ENCODE measurements around the gene SV2C.

Gene SV2C

DNA sequence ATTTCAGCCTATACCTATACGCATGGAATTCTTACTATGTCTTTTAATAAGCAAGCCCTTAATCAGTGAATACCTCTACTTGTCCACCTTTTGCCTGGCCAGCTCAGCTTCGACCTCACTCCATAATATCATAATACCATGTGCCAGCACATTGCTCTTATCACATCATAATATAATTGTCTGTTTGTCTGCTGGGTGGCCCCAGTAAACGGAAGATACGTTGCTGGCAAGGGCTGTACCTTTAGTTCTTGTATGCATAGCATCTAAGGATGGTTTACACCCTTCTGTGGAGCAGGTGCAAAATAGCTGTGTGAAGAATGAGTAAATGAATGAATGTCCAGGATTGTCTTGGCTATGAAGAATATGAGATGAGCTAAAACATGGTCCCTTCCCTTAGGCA, 29.9 kb downstream of the SV2C start:
- H3K4me1 ChIP-seq (ENCODE audit: control insufficient read depth, insufficient read depth, low read length): no peaks in the 10 kb centered on the region
- H3K4me3 ChIP-seq (ENCODE audit: low read depth, low read length): no peak overlapping the region
- no peak for TF ChIP-seq ZNF521 (tag by site-specific recombination; IDR thresholded peaks at IDR 0.05)
- ChIA-PET POLR2A (no interaction called here), CTCF (no interaction called here)
- H3K9me3 ChIP-seq (ENCODE audit: control insufficient read depth, insufficient read depth, low read depth, low read length): no peaks in the 10 kb centered on the region
- H3K36me3 ChIP-seq (ENCODE audit: control insufficient read depth in 2 of 2, insufficient read depth in 1 of 2, low read length in 2 of 2): no peaks in the 10 kb centered on the region
- no peak overlapping the region for H3K27ac ChIP-seq (ENCODE audit: extremely low read depth, low read depth, low read length)

DNA sequence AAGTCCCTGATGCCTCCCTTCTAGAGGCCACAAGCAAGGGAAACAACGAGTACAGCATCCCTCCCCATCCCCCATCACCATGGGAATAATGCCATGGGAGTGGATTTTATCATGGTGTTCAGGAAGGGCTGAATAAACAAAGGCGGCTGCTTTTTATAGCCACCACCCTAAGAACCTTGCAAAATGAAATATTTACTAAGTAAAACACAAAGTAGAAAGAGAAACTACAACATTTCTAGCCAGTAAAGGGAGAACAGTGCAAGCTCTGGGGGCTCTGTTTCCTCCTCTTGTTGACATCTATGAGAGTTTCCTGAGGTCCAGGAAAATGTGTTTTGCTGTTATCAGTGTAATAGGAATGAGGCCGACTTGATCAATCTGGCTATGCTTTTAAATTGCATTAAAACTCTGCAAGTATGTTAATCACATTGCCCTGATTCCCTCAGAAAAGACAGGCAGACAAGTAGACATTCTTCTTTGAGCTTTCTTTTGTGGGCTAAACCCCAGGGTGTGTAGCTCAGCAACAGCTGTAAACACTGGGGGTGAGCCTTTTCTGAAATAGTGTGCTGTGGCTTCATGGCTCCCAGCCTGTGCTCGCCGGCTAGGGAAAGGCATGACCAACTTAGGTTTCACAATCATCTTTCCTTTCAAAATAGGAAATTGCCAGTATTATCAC, 31.1 kb downstream of the SV2C start:
- CTCF ChIA-PET: no interaction called here
- no peaks in the 10 kb centered on the region for H3K4me1 ChIP-seq (ENCODE audit: control insufficient read depth, insufficient read depth, low read length)
- H3K4me3 ChIP-seq (ENCODE audit: low read depth, low read length): no peak overlapping the region
- H3K36me3 ChIP-seq (ENCODE audit: control insufficient read depth in 2 of 2, insufficient read depth in 1 of 2, low read length in 2 of 2): no peaks in the 10 kb centered on the region
- POLR2A ChIA-PET: interaction anchor here (0.6 kb wide), 1 partner anchor 164 kb away, joined by 3 read pairs; no protein-coding TSS in a partner anchor
- TF ChIP-seq, protein P1, sequence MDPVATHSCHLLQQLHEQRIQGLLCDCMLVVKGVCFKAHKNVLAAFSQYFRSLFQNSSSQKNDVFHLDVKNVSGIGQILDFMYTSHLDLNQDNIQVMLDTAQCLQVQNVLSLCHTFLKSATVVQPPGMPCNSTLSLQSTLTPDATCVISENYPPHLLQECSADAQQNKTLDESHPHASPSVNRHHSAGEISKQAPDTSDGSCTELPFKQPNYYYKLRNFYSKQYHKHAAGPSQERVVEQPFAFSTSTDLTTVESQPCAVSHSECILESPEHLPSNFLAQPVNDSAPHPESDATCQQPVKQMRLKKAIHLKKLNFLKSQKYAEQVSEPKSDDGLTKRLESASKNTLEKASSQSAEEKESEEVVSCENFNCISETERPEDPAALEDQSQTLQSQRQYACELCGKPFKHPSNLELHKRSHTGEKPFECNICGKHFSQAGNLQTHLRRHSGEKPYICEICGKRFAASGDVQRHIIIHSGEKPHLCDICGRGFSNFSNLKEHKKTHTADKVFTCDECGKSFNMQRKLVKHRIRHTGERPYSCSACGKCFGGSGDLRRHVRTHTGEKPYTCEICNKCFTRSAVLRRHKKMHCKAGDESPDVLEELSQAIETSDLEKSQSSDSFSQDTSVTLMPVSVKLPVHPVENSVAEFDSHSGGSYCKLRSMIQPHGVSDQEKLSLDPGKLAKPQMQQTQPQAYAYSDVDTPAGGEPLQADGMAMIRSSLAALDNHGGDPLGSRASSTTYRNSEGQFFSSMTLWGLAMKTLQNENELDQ (tag by site-specific recombination; IDR thresholded peaks at IDR 0.05; ENCODE audit: low read depth): no peak
- TF ChIP-seq SP3 (tag by site-specific recombination; IDR thresholded peaks at IDR 0.05): no peak
- TF ChIP-seq, protein P2, sequence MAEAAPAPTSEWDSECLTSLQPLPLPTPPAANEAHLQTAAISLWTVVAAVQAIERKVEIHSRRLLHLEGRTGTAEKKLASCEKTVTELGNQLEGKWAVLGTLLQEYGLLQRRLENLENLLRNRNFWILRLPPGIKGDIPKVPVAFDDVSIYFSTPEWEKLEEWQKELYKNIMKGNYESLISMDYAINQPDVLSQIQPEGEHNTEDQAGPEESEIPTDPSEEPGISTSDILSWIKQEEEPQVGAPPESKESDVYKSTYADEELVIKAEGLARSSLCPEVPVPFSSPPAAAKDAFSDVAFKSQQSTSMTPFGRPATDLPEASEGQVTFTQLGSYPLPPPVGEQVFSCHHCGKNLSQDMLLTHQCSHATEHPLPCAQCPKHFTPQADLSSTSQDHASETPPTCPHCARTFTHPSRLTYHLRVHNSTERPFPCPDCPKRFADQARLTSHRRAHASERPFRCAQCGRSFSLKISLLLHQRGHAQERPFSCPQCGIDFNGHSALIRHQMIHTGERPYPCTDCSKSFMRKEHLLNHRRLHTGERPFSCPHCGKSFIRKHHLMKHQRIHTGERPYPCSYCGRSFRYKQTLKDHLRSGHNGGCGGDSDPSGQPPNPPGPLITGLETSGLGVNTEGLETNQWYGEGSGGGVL (tag by site-specific recombination; IDR thresholded peaks at IDR 0.05): no peak
- TF ChIP-seq SCRT2 (tag by site-specific recombination; IDR thresholded peaks at IDR 0.05): no peak
- TF ChIP-seq, protein P3, sequence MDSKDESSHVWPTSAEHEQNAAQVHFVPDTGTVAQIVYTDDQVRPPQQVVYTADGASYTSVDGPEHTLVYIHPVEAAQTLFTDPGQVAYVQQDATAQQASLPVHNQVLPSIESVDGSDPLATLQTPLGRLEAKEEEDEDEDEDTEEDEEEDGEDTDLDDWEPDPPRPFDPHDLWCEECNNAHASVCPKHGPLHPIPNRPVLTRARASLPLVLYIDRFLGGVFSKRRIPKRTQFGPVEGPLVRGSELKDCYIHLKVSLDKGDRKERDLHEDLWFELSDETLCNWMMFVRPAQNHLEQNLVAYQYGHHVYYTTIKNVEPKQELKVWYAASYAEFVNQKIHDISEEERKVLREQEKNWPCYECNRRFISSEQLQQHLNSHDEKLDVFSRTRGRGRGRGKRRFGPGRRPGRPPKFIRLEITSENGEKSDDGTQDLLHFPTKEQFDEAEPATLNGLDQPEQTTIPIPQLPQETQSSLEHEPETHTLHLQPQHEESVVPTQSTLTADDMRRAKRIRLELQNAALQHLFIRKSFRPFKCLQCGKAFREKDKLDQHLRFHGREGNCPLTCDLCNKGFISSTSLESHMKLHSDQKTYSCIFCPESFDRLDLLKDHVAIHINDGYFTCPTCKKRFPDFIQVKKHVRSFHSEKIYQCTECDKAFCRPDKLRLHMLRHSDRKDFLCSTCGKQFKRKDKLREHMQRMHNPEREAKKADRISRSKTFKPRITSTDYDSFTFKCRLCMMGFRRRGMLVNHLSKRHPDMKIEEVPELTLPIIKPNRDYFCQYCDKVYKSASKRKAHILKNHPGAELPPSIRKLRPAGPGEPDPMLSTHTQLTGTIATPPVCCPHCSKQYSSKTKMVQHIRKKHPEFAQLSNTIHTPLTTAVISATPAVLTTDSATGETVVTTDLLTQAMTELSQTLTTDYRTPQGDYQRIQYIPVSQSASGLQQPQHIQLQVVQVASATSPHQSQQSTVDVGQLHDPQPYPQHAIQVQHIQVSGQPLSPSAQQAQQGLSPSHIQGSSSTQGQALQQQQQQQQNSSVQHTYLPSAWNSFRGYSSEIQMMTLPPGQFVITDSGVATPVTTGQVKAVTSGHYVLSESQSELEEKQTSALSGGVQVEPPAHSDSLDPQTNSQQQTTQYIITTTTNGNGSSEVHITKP (tag by site-specific recombination; IDR thresholded peaks at IDR 0.05): no peak
- TF ChIP-seq ZNF2 (tag by site-specific recombination; IDR thresholded peaks at IDR 0.05): no peak
- TF ChIP-seq, protein P4, sequence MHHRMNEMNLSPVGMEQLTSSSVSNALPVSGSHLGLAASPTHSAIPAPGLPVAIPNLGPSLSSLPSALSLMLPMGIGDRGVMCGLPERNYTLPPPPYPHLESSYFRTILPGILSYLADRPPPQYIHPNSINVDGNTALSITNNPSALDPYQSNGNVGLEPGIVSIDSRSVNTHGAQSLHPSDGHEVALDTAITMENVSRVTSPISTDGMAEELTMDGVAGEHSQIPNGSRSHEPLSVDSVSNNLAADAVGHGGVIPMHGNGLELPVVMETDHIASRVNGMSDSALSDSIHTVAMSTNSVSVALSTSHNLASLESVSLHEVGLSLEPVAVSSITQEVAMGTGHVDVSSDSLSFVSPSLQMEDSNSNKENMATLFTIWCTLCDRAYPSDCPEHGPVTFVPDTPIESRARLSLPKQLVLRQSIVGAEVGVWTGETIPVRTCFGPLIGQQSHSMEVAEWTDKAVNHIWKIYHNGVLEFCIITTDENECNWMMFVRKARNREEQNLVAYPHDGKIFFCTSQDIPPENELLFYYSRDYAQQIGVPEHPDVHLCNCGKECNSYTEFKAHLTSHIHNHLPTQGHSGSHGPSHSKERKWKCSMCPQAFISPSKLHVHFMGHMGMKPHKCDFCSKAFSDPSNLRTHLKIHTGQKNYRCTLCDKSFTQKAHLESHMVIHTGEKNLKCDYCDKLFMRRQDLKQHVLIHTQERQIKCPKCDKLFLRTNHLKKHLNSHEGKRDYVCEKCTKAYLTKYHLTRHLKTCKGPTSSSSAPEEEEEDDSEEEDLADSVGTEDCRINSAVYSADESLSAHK (tag by site-specific recombination; IDR thresholded peaks at IDR 0.05): no peak
- no peak for TF ChIP-seq SP2 (tag by site-specific recombination; IDR thresholded peaks at IDR 0.05)
- no peak for TF ChIP-seq MYNN (tag by site-specific recombination; IDR thresholded peaks at IDR 0.05; ENCODE audit: borderline replicate concordance)
- TF ChIP-seq ZEB2 (tag by site-specific recombination; IDR thresholded peaks at IDR 0.05): no peak
- no peak for TF ChIP-seq ZNF785 (tag by site-specific recombination; IDR thresholded peaks at IDR 0.05)
- no peak for TF ChIP-seq ZBTB1 (tag by site-specific recombination; IDR thresholded peaks at IDR 0.05)
- no peak for TF ChIP-seq ZNF112 (tag by site-specific recombination; IDR thresholded peaks at IDR 0.05)
- no peak for TF ChIP-seq ZNF548 (tag by site-specific recombination; IDR thresholded peaks at IDR 0.05)
- TF ChIP-seq SALL2 (tag by site-specific recombination; IDR thresholded peaks at IDR 0.05; ENCODE audit: borderline replicate concordance): no peak
- no peak for TF ChIP-seq ZNF747 (tag by site-specific recombination; IDR thresholded peaks at IDR 0.05)
- TF ChIP-seq ZFP69B (tag by site-specific recombination; IDR thresholded peaks at IDR 0.05): no peak
- TF ChIP-seq, protein P5, sequence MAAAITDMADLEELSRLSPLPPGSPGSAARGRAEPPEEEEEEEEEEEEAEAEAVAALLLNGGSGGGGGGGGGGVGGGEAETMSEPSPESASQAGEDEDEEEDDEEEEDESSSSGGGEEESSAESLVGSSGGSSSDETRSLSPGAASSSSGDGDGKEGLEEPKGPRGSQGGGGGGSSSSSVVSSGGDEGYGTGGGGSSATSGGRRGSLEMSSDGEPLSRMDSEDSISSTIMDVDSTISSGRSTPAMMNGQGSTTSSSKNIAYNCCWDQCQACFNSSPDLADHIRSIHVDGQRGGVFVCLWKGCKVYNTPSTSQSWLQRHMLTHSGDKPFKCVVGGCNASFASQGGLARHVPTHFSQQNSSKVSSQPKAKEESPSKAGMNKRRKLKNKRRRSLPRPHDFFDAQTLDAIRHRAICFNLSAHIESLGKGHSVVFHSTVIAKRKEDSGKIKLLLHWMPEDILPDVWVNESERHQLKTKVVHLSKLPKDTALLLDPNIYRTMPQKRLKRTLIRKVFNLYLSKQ (tag by site-specific recombination; IDR thresholded peaks at IDR 0.05; ENCODE audit: borderline replicate concordance): no peak
- TF ChIP-seq, protein P6, sequence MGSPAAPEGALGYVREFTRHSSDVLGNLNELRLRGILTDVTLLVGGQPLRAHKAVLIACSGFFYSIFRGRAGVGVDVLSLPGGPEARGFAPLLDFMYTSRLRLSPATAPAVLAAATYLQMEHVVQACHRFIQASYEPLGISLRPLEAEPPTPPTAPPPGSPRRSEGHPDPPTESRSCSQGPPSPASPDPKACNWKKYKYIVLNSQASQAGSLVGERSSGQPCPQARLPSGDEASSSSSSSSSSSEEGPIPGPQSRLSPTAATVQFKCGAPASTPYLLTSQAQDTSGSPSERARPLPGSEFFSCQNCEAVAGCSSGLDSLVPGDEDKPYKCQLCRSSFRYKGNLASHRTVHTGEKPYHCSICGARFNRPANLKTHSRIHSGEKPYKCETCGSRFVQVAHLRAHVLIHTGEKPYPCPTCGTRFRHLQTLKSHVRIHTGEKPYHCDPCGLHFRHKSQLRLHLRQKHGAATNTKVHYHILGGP (tag by site-specific recombination; IDR thresholded peaks at IDR 0.05): no peak
- no peak for TF ChIP-seq ZBTB7A (tag by site-specific recombination; IDR thresholded peaks at IDR 0.05; ENCODE audit: low read depth)
- no peaks in the 10 kb centered on the region for H3K9me3 ChIP-seq (ENCODE audit: control insufficient read depth, insufficient read depth, low read depth, low read length)
- no peak overlapping the region for H3K27ac ChIP-seq (ENCODE audit: extremely low read depth, low read depth, low read length)

Measured in HEK293 (cell line).